Naive thymus-derived CD8-positive, alpha-beta T cell (primary cell): ENCODE measurements around the gene TMCC1. TPM values are rescaled to one million over a fixed set of nuclear protein-coding genes. Genes with fewer than 3 reads are reported as not detected.

Experiments used
- ATAC-seq, 2 donors: fragments of 150-1000 bp; cut with Tn5 transposase in 1 of 2; sonication (Bioruptor Pico), chemical (Tn5 transposase) in 1 of 2; 1 replicate in 1 of 2; 2 replicates in 1 of 2; pipeline ENCODE4 v1.10.0; 2021; ENCODE audit warnings: mild to moderate bottlenecking in 2 of 2, moderate library complexity in 2 of 2
- POLR2A ChIA-PET: fragments of 350-600 bp; sonication (Branson Sonifier 250); formaldehyde crosslinking; loops from one replicate; lab custom pipeline; 2021; ENCODE audit warnings: antibody characterized with exemption; lab: Charles Lee
- DNase-seq, 10 donors: peaks; one replicate each; pipeline versions ENCODE4 v3.0.0 to v3.0.0-alpha.2; 2020 to 2022
- H3K27ac Mint-ChIP-seq, 10 donors: one replicate each; pipeline ENCODE4 v1.8.0; 2020 to 2022; ENCODE audit warnings: mild to moderate bottlenecking in 10 of 10, mixed read lengths in 10 of 10, moderate library complexity in 4 of 10, inconsistent platforms in 1 of 10
- H3K27me3 Mint-ChIP-seq, 5 donors: one replicate each; pipeline ENCODE4 v1.8.0; 2021 to 2022; ENCODE audit warnings: mixed read lengths in 5 of 5
- H3K36me3 Mint-ChIP-seq, 3 donors: one replicate each; pipeline ENCODE4 v1.8.0; 2020 to 2022; ENCODE audit warnings: mixed read lengths in 3 of 3, mild to moderate bottlenecking in 2 of 3, inconsistent platforms in 1 of 3
- H3K4me1 Mint-ChIP-seq, 4 donors: one replicate each; pipeline ENCODE4 v1.8.0; 2021 to 2022; ENCODE audit warnings: mixed read lengths in 4 of 4
- H3K4me3 Mint-ChIP-seq, 10 donors: one replicate each; pipeline ENCODE4 v1.8.0; 2020 to 2022; ENCODE audit warnings: mild to moderate bottlenecking in 10 of 10, mixed read lengths in 10 of 10, moderate library complexity in 6 of 10, inconsistent platforms in 1 of 10
- H3K9me3 Mint-ChIP-seq, 9 donors: one replicate each; pipeline ENCODE4 v1.8.0; 2020 to 2022; ENCODE audit warnings: mixed read lengths in 9 of 9, mild to moderate bottlenecking in 3 of 9, inconsistent platforms in 1 of 9, moderate library complexity in 1 of 9
- polyA plus RNA-seq, 3 donors: library from polyadenylated mRNA; unstranded; fragments of 300-500 nt; fragmentation: Illumina TruSeq; gene quantifications; one replicate each; pipeline ENCODE4 v1.2.3, GENCODE V29; 2021
- total RNA-seq, 8 experiments: library from RNA in 2 of 8; stranded (reverse) in 2 of 8; gene quantifications; one replicate each; pipeline ENCODE4 v1.2.3 and lab custom pipeline; 2021 to 2026

Gene TMCC1
- total and polyA plus RNA-seq, 5 experiments from 2014 or later, result 4.2 to 34.9 (median 6.3) TPM

DNA sequence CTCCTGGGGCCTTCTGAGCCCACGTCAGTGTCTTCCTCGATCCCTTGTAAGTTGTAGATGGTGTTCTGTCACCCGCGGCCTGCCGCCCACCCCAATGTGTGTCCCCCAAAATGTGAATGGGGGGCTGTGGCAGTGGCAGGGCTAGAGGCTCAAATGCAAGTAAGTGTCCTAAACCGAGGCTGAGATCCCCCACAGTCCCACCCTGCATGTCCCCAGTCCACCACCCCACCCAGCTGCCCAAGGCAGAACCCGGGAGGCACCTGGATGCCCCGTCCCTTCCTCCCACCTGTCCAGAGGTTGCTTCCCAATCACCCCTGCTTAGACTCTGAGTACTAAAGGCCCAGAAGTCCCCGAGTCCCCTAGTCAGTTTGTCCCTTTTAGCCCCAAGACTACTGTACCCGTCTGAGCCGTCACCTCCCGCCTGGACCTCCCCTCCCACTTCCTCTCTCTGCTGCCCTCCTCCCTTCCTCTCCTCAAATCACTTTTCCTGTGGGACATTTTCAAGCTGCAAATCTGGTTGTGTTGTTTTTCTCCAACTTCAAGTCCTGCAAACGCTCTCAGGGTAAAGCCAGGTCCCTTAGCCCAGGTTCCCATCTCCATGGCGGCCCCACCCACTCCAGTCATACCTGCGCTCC lies 275.2 kb downstream of the TMCC1 start:
- Mint-ChIP-seq H3K27ac (peak overlapping the region in 3 of 10 donors; percentile 27 to 87 (median 50)), H3K4me1 (peaks cover 8 to 20% (median 8%) of the 10 kb centered on the region in 4 donors), H3K36me3 (no peaks in the 10 kb centered on the region), H3K4me3 (no peak overlapping the region), H3K9me3 (no peaks in the 10 kb centered on the region), H3K27me3 (peaks cover 4 to 16% (median 12%) of the 10 kb centered on the region in 5 donors)
- POLR2A ChIA-PET, result interaction anchor here (1.0 kb wide), 1 partner anchor 10 kb away, joined by 4 read pairs; no protein-coding TSS in a partner anchor
- DNase-seq, result peak in 1 of 10 donors; percentile 55
- no peak for ATAC-seq

- Mint-ChIP-seq H3K36me3 (no peaks in the 10 kb centered on the region), H3K4me3 (no peak overlapping the region), H3K27me3 (peaks cover 4 to 16% (median 12%) of the 10 kb centered on the region in 5 donors), H3K27ac (peak overlapping the region in 5 of 10 donors; percentile 6 to 87 (median 26)), H3K9me3 (no peaks in the 10 kb centered on the region), H3K4me1 (peaks cover 8 to 20% (median 8%) of the 10 kb centered on the region in 4 donors)
- DNase-seq, result peak in 1 of 10 donors; percentile 59
- POLR2A ChIA-PET, result interaction anchor here (1.0 to 1.4 kb wide), 2 partner anchors 9 to 22 kb away, joined by 3 to 4 read pairs; no protein-coding TSS in a partner anchor
- ATAC-seq, result no peak
Observed at GRCh38 chr3:129617381-129618185, 275.9 kb downstream of the TMCC1 start.

DNA sequence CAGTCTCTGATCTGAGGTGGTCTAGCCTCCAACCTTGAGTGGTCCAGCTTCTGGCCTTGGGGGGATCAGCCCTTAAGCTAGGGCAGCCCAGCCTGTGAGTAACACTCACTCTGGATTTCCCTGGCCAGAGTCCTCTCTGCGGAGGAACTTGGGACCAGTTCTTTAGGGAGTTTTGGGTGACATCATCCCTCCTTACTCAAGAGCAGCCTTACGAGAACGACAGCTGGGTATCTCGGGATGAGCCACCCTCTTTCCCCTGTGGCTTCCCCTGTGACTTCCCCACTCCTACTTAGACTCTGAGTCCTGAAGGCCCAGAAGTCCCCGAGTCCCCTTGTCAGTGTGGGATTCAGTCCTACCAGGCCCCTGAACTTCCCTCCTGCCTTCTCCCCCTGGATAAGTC lies 276.8 kb downstream of the TMCC1 start:
- no peak for DNase-seq
- ATAC-seq, result no peak
- peak overlapping the region in 3 of 10 donors; percentile 6 to 26 (median 10) for H3K27ac Mint-ChIP-seq
- no peak overlapping the region for H3K4me3 Mint-ChIP-seq
- H3K4me1 Mint-ChIP-seq, result peaks cover 8 to 20% (median 8%) of the 10 kb centered on the region in 4 donors
- H3K27me3 Mint-ChIP-seq, result peaks cover 4 to 16% (median 12%) of the 10 kb centered on the region in 5 donors
- POLR2A ChIA-PET, result interaction anchor here (1.4 kb wide), 1 partner anchor 21 kb away, joined by 3 read pairs; no protein-coding TSS in a partner anchor
- H3K9me3 Mint-ChIP-seq, result no peaks in the 10 kb centered on the region
- H3K36me3 Mint-ChIP-seq, result no peaks in the 10 kb centered on the region

GRCh38 chr3:129616291-129616690 lies 277.2 kb downstream of the TMCC1 start:
- no peaks in the 10 kb centered on the region for H3K36me3 Mint-ChIP-seq
- no peak for DNase-seq
- POLR2A ChIA-PET, result interaction anchor here (1.4 kb wide), 1 partner anchor 20 kb away, joined by 3 read pairs; no protein-coding TSS in a partner anchor

DNA sequence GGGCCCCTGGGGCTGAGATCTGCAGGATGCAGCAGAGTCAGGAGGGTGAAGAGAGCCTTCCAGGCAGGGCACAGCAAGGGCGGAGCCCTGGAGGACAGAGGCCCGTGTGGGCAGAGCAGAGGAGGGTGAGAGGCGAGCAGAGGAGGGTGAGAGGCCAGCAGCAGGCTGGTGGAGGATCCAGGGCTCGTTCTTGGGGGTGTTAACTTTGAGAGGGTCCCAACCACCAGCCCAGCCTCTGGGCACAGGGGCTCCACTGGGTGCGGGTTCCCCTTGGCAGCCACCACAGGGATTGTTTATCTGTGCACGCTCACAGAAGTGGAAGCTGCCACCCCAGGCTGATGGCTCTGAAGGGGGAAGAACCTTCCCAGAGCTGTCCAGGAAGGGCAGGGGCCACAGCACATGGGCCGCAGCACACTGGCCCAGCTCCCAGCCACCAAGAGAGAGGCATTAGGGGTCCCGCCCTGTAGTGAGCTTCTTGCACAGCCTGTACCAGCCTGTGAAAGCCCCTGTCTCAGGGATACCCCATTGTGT lies 277.7 kb downstream of the TMCC1 start:
- no peaks in the 10 kb centered on the region for H3K9me3 Mint-ChIP-seq
- peaks cover 4 to 16% (median 12%) of the 10 kb centered on the region in 5 donors for H3K27me3 Mint-ChIP-seq
- H3K27ac Mint-ChIP-seq, result peak overlapping the region in 2 of 10 donors; percentile 26 to 41
- H3K4me3 Mint-ChIP-seq, result no peak overlapping the region
- ATAC-seq (no peak), DNase-seq (no peak)
- POLR2A ChIA-PET, result no interaction called here
- no peaks in the 10 kb centered on the region for H3K36me3 Mint-ChIP-seq
- H3K4me1 Mint-ChIP-seq, result peaks cover 8 to 20% (median 8%) of the 10 kb centered on the region in 4 donors

More at GRCh38 chr3:129616291-129616690, 277.2 kb downstream of the TMCC1 start:
- Mint-ChIP-seq H3K27ac (peak overlapping the region in 2 of 10 donors; percentile 26 to 41), H3K4me1 (peaks cover 8 to 20% (median 8%) of the 10 kb centered on the region in 4 donors), H3K27me3 (peaks cover 4 to 16% (median 12%) of the 10 kb centered on the region in 5 donors), H3K9me3 (no peaks in the 10 kb centered on the region), H3K4me3 (no peak overlapping the region)
- no peak for ATAC-seq

GRCh38 chr3:129614927-129615363 lies 278.6 kb downstream of the TMCC1 start:
- ATAC-seq, result no peak
- H3K27me3 Mint-ChIP-seq, result peaks cover 4 to 16% (median 12%) of the 10 kb centered on the region in 5 donors
- DNase-seq, result no peak
- H3K4me1 Mint-ChIP-seq, result peaks cover 8 to 19% (median 8%) of the 10 kb centered on the region in 4 donors
- H3K27ac Mint-ChIP-seq, result no peak overlapping the region
- H3K36me3 Mint-ChIP-seq, result no peaks in the 10 kb centered on the region
- POLR2A ChIA-PET, result no interaction called here
- no peak overlapping the region for H3K4me3 Mint-ChIP-seq
- no peaks in the 10 kb centered on the region for H3K9me3 Mint-ChIP-seq

- Mint-ChIP-seq H3K27me3 (peaks cover 4 to 16% (median 12%) of the 10 kb centered on the region in 5 donors), H3K9me3 (no peaks in the 10 kb centered on the region), H3K4me1 (peaks cover 8 to 18% (median 8%) of the 10 kb centered on the region in 4 donors), H3K27ac (no peak overlapping the region), H3K4me3 (no peak overlapping the region), H3K36me3 (no peaks in the 10 kb centered on the region)
- POLR2A ChIA-PET, result no interaction called here
- ATAC-seq, result no peak
- DNase-seq, result no peak
Observed at GRCh38 chr3:129614435-129614834, 279.1 kb downstream of the TMCC1 start.

- H3K27me3 Mint-ChIP-seq, result peaks cover 2 to 8% (median 7%) of the 10 kb centered on the region in 5 donors
- peaks cover 3 to 18% (median 6%) of the 10 kb centered on the region in 4 donors for H3K4me1 Mint-ChIP-seq
- POLR2A ChIA-PET, result no interaction called here
- no peak for ATAC-seq
- no peaks in the 10 kb centered on the region for H3K9me3 Mint-ChIP-seq
- peak overlapping the region in 2 of 10 donors; percentile 19 to 77 for H3K27ac Mint-ChIP-seq
- no peak for DNase-seq
- no peaks in the 10 kb centered on the region for H3K36me3 Mint-ChIP-seq
- H3K4me3 Mint-ChIP-seq, result no peak overlapping the region
Observed at GRCh38 chr3:129613367-129613740, 280.2 kb downstream of the TMCC1 start.

DNA sequence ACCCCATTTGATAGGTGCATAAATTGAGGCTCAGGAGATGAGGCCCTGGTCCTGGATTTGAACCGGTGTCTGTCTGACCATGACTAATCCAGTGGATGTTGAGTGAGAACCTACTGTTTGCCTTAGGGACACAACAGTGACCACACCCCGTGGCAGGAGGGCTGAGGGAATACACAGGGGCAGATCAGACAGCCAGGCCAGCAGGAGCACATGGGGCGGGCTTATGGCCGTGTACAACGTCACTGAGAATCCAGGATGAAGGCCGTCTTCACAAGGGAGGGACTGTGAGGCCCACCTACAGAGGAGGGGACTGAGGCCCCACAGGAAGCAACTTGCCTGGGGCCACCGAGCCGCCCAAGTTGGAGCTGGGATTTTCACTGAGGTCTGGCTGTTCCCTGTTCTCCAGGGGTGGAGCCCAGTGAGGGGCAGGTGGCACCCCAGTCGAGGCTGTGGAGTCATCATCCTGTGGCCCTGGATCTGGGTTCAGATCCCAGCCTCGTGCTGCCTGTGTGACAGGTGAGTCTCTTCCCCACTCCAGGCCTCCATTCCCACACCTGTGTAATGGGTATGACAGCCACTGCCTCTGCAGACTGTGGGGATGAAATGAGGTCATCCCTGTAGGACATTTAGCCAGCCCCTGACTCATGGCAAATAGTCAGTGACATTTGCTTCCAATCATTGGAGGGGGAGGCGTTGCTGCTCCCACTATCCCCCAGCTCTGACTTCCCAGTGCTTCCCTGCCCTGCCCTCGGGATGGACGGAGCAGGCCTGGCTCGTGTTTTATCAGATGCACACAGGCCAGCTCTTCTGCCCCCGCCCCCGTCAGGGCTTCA lies 280.8 kb downstream of the TMCC1 start:
- DNase-seq (no peak), ATAC-seq (no peak)
- no peaks in the 10 kb centered on the region for H3K9me3 Mint-ChIP-seq
- H3K27ac Mint-ChIP-seq, result peak overlapping the region in 1 of 10 donors; percentile 19
- no peaks in the 10 kb centered on the region for H3K36me3 Mint-ChIP-seq
- H3K4me1 Mint-ChIP-seq, result peaks cover 0 to 13% (median 6%) of the 10 kb centered on the region in 4 donors
- POLR2A ChIA-PET, result no interaction called here
- H3K27me3 Mint-ChIP-seq, result peaks cover 1 to 5% (median 3%) of the 10 kb centered on the region in 5 donors
- H3K4me3 Mint-ChIP-seq, result no peak overlapping the region

GRCh38 chr3:129611812-129612533 lies 281.5 kb downstream of the TMCC1 start:
- Mint-ChIP-seq H3K36me3 (no peaks in the 10 kb centered on the region), H3K4me3 (no peak overlapping the region), H3K4me1 (peaks cover 3 to 16% (median 10%) of the 10 kb centered on the region in 4 donors), H3K27me3 (peaks cover under 1 to 5% (median 2%) of the 10 kb centered on the region in 5 donors), H3K9me3 (no peaks in the 10 kb centered on the region), H3K27ac (no peak overlapping the region)
- ATAC-seq, result no peak
- POLR2A ChIA-PET, result no interaction called here
- no peak for DNase-seq

GRCh38 chr3:129611446-129611800 lies 282.1 kb downstream of the TMCC1 start:
- POLR2A ChIA-PET, result no interaction called here
- Mint-ChIP-seq H3K9me3 (no peaks in the 10 kb centered on the region), H3K4me1 (peaks cover 5 to 16% (median 11%) of the 10 kb centered on the region in 4 donors), H3K27ac (no peak overlapping the region), H3K4me3 (no peak overlapping the region), H3K27me3 (peaks cover 0 to 9% (median 2%) of the 10 kb centered on the region in 5 donors), H3K36me3 (no peaks in the 10 kb centered on the region)
- ATAC-seq (no peak), DNase-seq (no peak)
